Measurements from ENCODE around the gene ZNF268.
"Not testable (repeated sequence)": the region's sequence is repeated elsewhere in the genome, so short reads cannot be mapped to it uniquely, and the experiment has no call there.

Gene ZNF268

GRCh38 chr12:133227281-133227852, 46.1 kb downstream of the ZNF268 start:
- no peak for DNase-seq

- DNase-seq = no peak
Measured at GRCh38 chr12:133231001-133231400, 49.7 kb downstream of the ZNF268 start.

GRCh38 chr12:133233006-133233405, 51.7 kb downstream of the ZNF268 start:
- no peak for DNase-seq

GRCh38 chr12:133233993-133234564, 52.8 kb downstream of the ZNF268 start:
- no peak for DNase-seq

GRCh38 chr12:133234971-133235370, 53.7 kb downstream of the ZNF268 start:
- DNase-seq = no peak

- no peak for DNase-seq
Measured at GRCh38 chr12:133235401-133236112, 54.3 kb downstream of the ZNF268 start, which contains the start of gene ANHX. Gene ANHX (minus strand): TSS chr12:133235877. CDS start chr12:133234356, 1,521 bp downstream.

GRCh38 chr12:133236144-133236543, 54.8 kb downstream of the ZNF268 start:
- no peak for DNase-seq

GRCh38 chr12:133236556-133236955, 55.3 kb downstream of the ZNF268 start:
- no peak for DNase-seq

- DNase-seq = no peak
Measured at GRCh38 chr12:133251732-133252131, 70.4 kb downstream of the ZNF268 start.

- DNase-seq = not testable (repeated sequence)
Measured at GRCh38 chr12:133255833-133256232, 74.5 kb downstream of the ZNF268 start.

GRCh38 chr12:133256321-133256720, 75.0 kb downstream of the ZNF268 start:
- no peak for DNase-seq

- DNase-seq = no peak
Measured at GRCh38 chr12:133264173-133264572, 82.9 kb downstream of the ZNF268 start.

Measured in NCI-H345 (cell line).